ENCODE results near the gene TTC39C.

DNA sequence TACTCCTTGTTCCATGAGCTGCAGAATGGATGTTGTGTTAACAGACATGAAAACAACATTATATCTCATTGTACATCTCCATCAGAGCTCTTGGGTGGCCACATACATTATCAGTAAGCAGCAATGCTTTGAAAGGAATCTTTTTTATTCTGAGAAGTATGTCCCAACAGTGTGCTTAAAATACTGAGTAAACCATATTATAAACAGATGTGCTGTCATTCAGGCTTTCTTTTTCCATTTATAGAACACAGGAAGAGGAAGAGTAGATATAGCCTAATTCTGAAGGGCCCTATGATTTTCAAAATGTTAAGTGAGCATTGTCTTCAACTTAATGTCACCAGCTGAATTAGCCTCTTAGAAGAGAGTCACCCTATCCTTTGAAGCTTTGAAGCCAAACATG, 80.0 kb downstream of the TTC39C start:
- TF ChIP-seq, protein P1, sequence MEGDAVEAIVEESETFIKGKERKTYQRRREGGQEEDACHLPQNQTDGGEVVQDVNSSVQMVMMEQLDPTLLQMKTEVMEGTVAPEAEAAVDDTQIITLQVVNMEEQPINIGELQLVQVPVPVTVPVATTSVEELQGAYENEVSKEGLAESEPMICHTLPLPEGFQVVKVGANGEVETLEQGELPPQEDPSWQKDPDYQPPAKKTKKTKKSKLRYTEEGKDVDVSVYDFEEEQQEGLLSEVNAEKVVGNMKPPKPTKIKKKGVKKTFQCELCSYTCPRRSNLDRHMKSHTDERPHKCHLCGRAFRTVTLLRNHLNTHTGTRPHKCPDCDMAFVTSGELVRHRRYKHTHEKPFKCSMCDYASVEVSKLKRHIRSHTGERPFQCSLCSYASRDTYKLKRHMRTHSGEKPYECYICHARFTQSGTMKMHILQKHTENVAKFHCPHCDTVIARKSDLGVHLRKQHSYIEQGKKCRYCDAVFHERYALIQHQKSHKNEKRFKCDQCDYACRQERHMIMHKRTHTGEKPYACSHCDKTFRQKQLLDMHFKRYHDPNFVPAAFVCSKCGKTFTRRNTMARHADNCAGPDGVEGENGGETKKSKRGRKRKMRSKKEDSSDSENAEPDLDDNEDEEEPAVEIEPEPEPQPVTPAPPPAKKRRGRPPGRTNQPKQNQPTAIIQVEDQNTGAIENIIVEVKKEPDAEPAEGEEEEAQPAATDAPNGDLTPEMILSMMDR (IDR thresholded peaks at IDR 0.05): no peak
- no peak for TF ChIP-seq POLR2A (IDR thresholded peaks at IDR 0.05)

Data from breast epithelium (tissue), 3 donors.